Stimulated activated naive B cell treated with anti-CD40 and anti-IgM and Interleukin-4, amounts not matched to agents 10 μg/mL and 1 μg/mL and 100 μg/mL, for 72 hours (primary cell): Measurements from ENCODE around the gene KCNAB1.
A peak's percentile ranks its signal among the peaks of the same experiment; 100 is the strongest.

Source experiments
- ATAC-seq, 2 donors: fragments of 150-1000 bp; cut with Tn5 transposase; replicated peaks; 2 replicates each; pipeline ENCODE4 v1.10.0; 2021; ENCODE audit warnings: moderate library complexity in 1 of 2
- DNase-seq: peaks from one replicate; pipeline ENCODE4 v3.0.0; 2021
- H3K27ac Mint-ChIP-seq: one replicate; pipeline ENCODE4 v1.8.0; 2022; ENCODE audit warnings: mild to moderate bottlenecking, mixed read lengths
- H3K27me3 Mint-ChIP-seq, 2 donors: one replicate each; pipeline ENCODE4 v1.8.0; 2022; ENCODE audit warnings: mixed read lengths in 2 of 2
- H3K36me3 Mint-ChIP-seq, 2 donors: one replicate each; pipeline ENCODE4 v1.8.0; 2022; ENCODE audit warnings: mixed read lengths in 2 of 2, mild to moderate bottlenecking in 1 of 2
- H3K4me1 Mint-ChIP-seq, 2 donors: one replicate each; pipeline ENCODE4 v1.8.0; 2022; ENCODE audit warnings: mixed read lengths in 2 of 2, mild to moderate bottlenecking in 1 of 2
- H3K4me3 Mint-ChIP-seq, 2 donors: one replicate each; pipeline ENCODE4 v1.8.0; 2022; ENCODE audit warnings: mild to moderate bottlenecking in 2 of 2, mixed read lengths in 2 of 2, moderate library complexity in 1 of 2
- H3K9me3 Mint-ChIP-seq, 2 donors: one replicate each; pipeline ENCODE4 v1.8.0; 2022; ENCODE audit warnings: mixed read lengths in 2 of 2, mild to moderate bottlenecking in 1 of 2

Gene KCNAB1

GRCh38 chr3:156417559-156418132 lies 297.3 kb downstream of the KCNAB1 start:
- DNase-seq (no peak), ATAC-seq (no peak)
- Mint-ChIP-seq H3K27me3 (peaks cover 7 to 13% of the 10 kb centered on the region in 2 donors), H3K9me3 (no peaks in the 10 kb centered on the region), H3K27ac (no peak overlapping the region), H3K4me1 (no peaks in the 10 kb centered on the region), H3K36me3 (no peaks in the 10 kb centered on the region), H3K4me3 (no peak overlapping the region)

- Mint-ChIP-seq H3K4me1 (no peaks in the 10 kb centered on the region), H3K9me3 (no peaks in the 10 kb centered on the region), H3K27ac (no peak overlapping the region), H3K36me3 (no peaks in the 10 kb centered on the region), H3K27me3 (peaks cover 7 to 11% of the 10 kb centered on the region in 2 donors), H3K4me3 (no peak overlapping the region)
- DNase-seq (no peak), ATAC-seq (no peak)
Measured at GRCh38 chr3:156418428-156418827, 298.1 kb downstream of the KCNAB1 start.

- no peaks in the 10 kb centered on the region for H3K4me1 Mint-ChIP-seq
Measured at GRCh38 chr3:156421534-156421933, 301.2 kb downstream of the KCNAB1 start.

GRCh38 chr3:156424758-156425157 lies 304.4 kb downstream of the KCNAB1 start:
- no peak for ATAC-seq
- Mint-ChIP-seq H3K27ac (no peak overlapping the region), H3K9me3 (no peaks in the 10 kb centered on the region), H3K4me1 (no peaks in the 10 kb centered on the region), H3K4me3 (no peak overlapping the region), H3K27me3 (peaks cover 4 to 7% of the 10 kb centered on the region in 2 donors), H3K36me3 (no peaks in the 10 kb centered on the region)
- no peak for DNase-seq

More at GRCh38 chr3:156421534-156421933, 301.2 kb downstream of the KCNAB1 start:
- no peak overlapping the region for H3K4me3 Mint-ChIP-seq
- ATAC-seq: no peak
- H3K9me3 Mint-ChIP-seq: no peaks in the 10 kb centered on the region
- H3K27ac Mint-ChIP-seq: no peak overlapping the region
- peaks cover under 1 to 4% of the 10 kb centered on the region in 2 donors for H3K27me3 Mint-ChIP-seq
- no peaks in the 10 kb centered on the region for H3K36me3 Mint-ChIP-seq
- DNase-seq: no peak

- Mint-ChIP-seq H3K4me3 (no peak overlapping the region), H3K9me3 (no peaks in the 10 kb centered on the region), H3K36me3 (no peaks in the 10 kb centered on the region), H3K4me1 (no peaks in the 10 kb centered on the region), H3K27ac (no peak overlapping the region), H3K27me3 (peaks cover 7 to 10% of the 10 kb centered on the region in 2 donors)
- no peak for DNase-seq
- no peak for ATAC-seq
Measured at GRCh38 chr3:156425651-156426050, 305.3 kb downstream of the KCNAB1 start.

GRCh38 chr3:156429125-156429524 lies 308.7 kb downstream of the KCNAB1 start:
- H3K4me3 Mint-ChIP-seq: no peak overlapping the region
- no peak for DNase-seq
- H3K27me3 Mint-ChIP-seq: peaks cover 12 to 24% of the 10 kb centered on the region in 2 donors
- H3K27ac Mint-ChIP-seq: no peak overlapping the region
- H3K4me1 Mint-ChIP-seq: no peaks in the 10 kb centered on the region
- no peaks in the 10 kb centered on the region for H3K36me3 Mint-ChIP-seq
- no peak for ATAC-seq
- no peaks in the 10 kb centered on the region for H3K9me3 Mint-ChIP-seq

GRCh38 chr3:156431334-156432124 lies 311.2 kb downstream of the KCNAB1 start:
- H3K27me3 Mint-ChIP-seq: peaks cover 12 to 24% of the 10 kb centered on the region in 2 donors
- H3K36me3 Mint-ChIP-seq: no peaks in the 10 kb centered on the region
- H3K27ac Mint-ChIP-seq: no peak overlapping the region
- H3K9me3 Mint-ChIP-seq: no peaks in the 10 kb centered on the region
- DNase-seq (no peak), ATAC-seq (no peak)
- H3K4me1 Mint-ChIP-seq: no peaks in the 10 kb centered on the region
- H3K4me3 Mint-ChIP-seq: no peak overlapping the region

GRCh38 chr3:156432563-156432962 lies 312.2 kb downstream of the KCNAB1 start:
- Mint-ChIP-seq H3K27me3 (peaks cover 15 to 24% of the 10 kb centered on the region in 2 donors), H3K9me3 (no peaks in the 10 kb centered on the region), H3K27ac (no peak overlapping the region), H3K4me3 (no peak overlapping the region), H3K4me1 (no peaks in the 10 kb centered on the region), H3K36me3 (no peaks in the 10 kb centered on the region)
- DNase-seq (no peak), ATAC-seq (no peak)

GRCh38 chr3:156433138-156433537 lies 312.8 kb downstream of the KCNAB1 start:
- H3K9me3 Mint-ChIP-seq: no peaks in the 10 kb centered on the region
- H3K36me3 Mint-ChIP-seq: no peaks in the 10 kb centered on the region
- no peak for DNase-seq
- no peak for ATAC-seq
- no peaks in the 10 kb centered on the region for H3K4me1 Mint-ChIP-seq
- no peak overlapping the region for H3K27ac Mint-ChIP-seq
- H3K4me3 Mint-ChIP-seq: no peak overlapping the region
- peaks cover 20 to 24% of the 10 kb centered on the region in 2 donors for H3K27me3 Mint-ChIP-seq

- no peaks in the 10 kb centered on the region for H3K9me3 Mint-ChIP-seq
- no peaks in the 10 kb centered on the region for H3K4me1 Mint-ChIP-seq
- no peak overlapping the region for H3K27ac Mint-ChIP-seq
- ATAC-seq (no peak), DNase-seq (no peak)
- no peak overlapping the region for H3K4me3 Mint-ChIP-seq
- peaks cover 20 to 24% of the 10 kb centered on the region in 2 donors for H3K27me3 Mint-ChIP-seq
- no peaks in the 10 kb centered on the region for H3K36me3 Mint-ChIP-seq
Measured at GRCh38 chr3:156433910-156434309, 313.5 kb downstream of the KCNAB1 start.

- peaks cover 20 to 30% of the 10 kb centered on the region in 2 donors for H3K27me3 Mint-ChIP-seq
- ATAC-seq (no peak), DNase-seq (no peak)
- no peaks in the 10 kb centered on the region for H3K9me3 Mint-ChIP-seq
- H3K4me1 Mint-ChIP-seq: no peaks in the 10 kb centered on the region
- H3K4me3 Mint-ChIP-seq: no peak overlapping the region
- no peak overlapping the region for H3K27ac Mint-ChIP-seq
- no peaks in the 10 kb centered on the region for H3K36me3 Mint-ChIP-seq
Measured at GRCh38 chr3:156434921-156435320, 314.5 kb downstream of the KCNAB1 start.

GRCh38 chr3:156443079-156443478 lies 322.7 kb downstream of the KCNAB1 start:
- H3K9me3 Mint-ChIP-seq: no peaks in the 10 kb centered on the region
- no peak overlapping the region for H3K4me3 Mint-ChIP-seq
- peaks cover 0 to 3% of the 10 kb centered on the region in 2 donors for H3K4me1 Mint-ChIP-seq
- ATAC-seq (no peak), DNase-seq (no peak)
- no peak overlapping the region for H3K27ac Mint-ChIP-seq
- peaks cover under 1 to 24% of the 10 kb centered on the region in 2 donors for H3K27me3 Mint-ChIP-seq
- H3K36me3 Mint-ChIP-seq: no peaks in the 10 kb centered on the region

- Mint-ChIP-seq H3K4me3 (no peak overlapping the region), H3K27ac (no peak overlapping the region)
Measured at GRCh38 chr3:156445117-156446090, 325.0 kb downstream of the KCNAB1 start.

GRCh38 chr3:156448300-156448699 lies 327.9 kb downstream of the KCNAB1 start:
- Mint-ChIP-seq H3K27ac (no peak overlapping the region), H3K27me3 (peaks cover 4 to 18% of the 10 kb centered on the region in 2 donors), H3K4me1 (peaks cover 0 to 3% of the 10 kb centered on the region in 2 donors), H3K4me3 (no peak overlapping the region), H3K36me3 (no peaks in the 10 kb centered on the region), H3K9me3 (no peaks in the 10 kb centered on the region)
- ATAC-seq: peak; percentile 65 to 66
- no peak for DNase-seq

More at GRCh38 chr3:156445117-156446090, 325.0 kb downstream of the KCNAB1 start:
- Mint-ChIP-seq H3K9me3 (no peaks in the 10 kb centered on the region), H3K36me3 (no peaks in the 10 kb centered on the region), H3K4me1 (peaks cover 0 to 3% of the 10 kb centered on the region in 2 donors), H3K27me3 (peaks cover 0 to 17% of the 10 kb centered on the region in 2 donors)
- ATAC-seq (peak in 1 of 2 donors; percentile 25), DNase-seq (no peak)
